ENCODE measurements around the gene ZFP14.
"Not testable (repeated sequence)": the region's sequence is repeated elsewhere in the genome, so short reads cannot be mapped to it uniquely, and the experiment has no call there.

ZFP14 gene

DNA sequence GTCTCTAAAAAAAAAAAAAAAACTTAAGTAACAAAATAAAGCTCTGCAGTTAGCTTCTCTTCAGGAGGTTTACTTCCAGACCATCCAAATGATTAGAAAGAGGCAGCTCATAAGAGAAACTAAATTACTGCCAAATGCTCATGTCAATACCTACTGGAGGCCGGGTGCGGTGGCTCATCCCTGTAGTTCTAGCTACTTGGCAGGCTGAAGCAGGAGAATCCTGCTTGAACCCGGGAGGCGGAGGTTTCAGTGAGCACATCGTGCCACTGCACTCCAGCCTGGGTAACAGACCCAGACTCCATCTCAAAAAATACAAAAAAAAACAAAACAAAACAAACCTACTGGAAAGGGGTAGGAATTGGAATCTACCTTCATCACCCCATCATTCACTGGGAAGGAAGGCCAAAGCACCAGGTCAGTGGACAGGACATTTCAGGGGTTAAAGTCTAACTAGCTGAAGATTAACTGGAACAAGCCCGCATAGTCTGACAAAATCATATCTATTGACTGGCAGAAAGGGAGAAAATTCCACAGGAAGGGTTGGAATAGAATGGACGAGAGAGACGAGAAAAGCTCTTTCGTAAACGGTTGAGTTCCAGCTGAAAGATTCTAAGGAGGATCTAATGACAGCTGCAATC, 1.3 kb downstream of the ZFP14 start:
- Histone ChIP-seq H3K36me3 (ENCODE audit: insufficient read depth, low read length) (no peaks in the 10 kb centered on the region), H3K9ac (ENCODE audit: low read depth, low read length) (peak overlapping the region; percentile 86; the same call in 1 of the 2 replicates), H3K4me1 (ENCODE audit: insufficient read depth, low read length) (no peaks in the 10 kb centered on the region), H3K9me3 (ENCODE audit: control insufficient read depth, insufficient read depth, low read length) (no peaks in the 10 kb centered on the region)

DNA sequence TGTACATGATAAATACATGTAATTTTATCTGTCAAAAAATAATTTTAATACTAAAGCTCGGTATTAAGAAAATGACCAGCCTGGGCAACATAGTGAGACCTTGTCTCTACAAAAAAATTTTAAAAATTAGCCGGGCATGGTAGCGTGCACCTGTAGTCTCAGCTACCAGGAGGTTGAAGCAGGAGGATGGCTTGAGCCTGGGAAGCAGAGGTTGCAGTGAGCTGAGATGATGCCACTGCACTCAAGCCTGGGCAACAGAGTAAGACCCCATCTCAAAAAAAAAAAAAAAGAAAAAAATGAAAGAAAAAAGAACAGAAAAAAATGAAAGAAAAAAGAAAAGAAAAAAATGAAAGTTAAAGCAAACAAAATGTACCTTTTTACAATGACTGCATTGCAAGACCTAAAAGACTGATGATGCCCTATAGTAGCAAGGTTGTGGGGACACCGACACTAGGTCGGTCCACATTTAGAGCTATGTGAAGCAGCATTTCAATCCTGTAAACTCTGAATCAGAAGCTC, 5.3 kb downstream of the ZFP14 start:
- Histone ChIP-seq H3K36me3 (ENCODE audit: insufficient read depth, low read length) (no peaks in the 10 kb centered on the region), H3K4me1 (ENCODE audit: insufficient read depth, low read length) (no peaks in the 10 kb centered on the region), H3K9me3 (ENCODE audit: control insufficient read depth, insufficient read depth, low read length) (no peaks in the 10 kb centered on the region), H3K9ac (ENCODE audit: low read depth, low read length) (no peak overlapping the region)

DNA sequence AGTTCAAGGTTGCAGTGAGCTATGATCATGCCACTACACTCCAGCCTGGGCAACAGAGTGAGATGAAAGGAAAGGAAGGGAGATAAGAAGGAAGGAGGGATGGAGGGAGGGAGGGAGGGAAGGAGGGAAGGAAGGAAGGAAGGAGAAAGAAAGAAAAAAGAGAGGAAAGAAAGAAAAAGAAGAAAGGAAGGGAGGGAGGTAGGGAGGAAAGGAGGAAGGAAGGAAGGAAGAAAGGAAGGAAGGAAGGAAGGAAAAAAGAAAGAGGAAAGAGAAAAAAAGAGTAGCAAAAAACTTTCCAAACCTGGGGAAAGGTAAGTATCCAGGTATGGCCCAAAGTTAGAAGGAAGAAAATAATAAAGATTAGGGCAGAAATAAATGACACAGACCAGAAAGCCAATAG, 7.1 kb downstream of the ZFP14 start:
- H3K9ac ChIP-seq (ENCODE audit: low read depth, low read length), result no peak overlapping the region
- no peaks in the 10 kb centered on the region for H3K9me3 ChIP-seq (ENCODE audit: control insufficient read depth, insufficient read depth, low read length)
- H3K4me1 ChIP-seq (ENCODE audit: insufficient read depth, low read length), result no peaks in the 10 kb centered on the region
- no peaks in the 10 kb centered on the region for H3K36me3 ChIP-seq (ENCODE audit: insufficient read depth, low read length)

DNA sequence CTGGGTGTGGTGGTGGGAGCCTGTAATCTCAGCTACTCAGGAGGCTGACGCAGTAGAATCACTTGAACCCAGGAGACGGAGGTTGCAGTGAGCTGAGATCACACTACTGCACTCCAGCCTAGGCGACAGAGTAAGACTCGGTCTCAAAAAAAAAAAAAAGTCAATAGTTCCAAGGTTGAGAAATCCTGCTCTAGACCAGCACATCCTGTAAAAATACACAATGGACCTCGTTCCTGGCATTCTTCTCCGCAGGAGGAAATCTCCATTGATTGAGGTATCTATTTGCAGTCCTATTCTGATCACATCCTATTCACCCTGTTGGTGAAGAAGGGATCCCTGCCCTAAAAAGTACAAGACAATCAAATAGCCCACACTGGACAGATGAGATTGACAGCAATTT, 15.2 kb downstream of the ZFP14 start:
- H3K9ac ChIP-seq (ENCODE audit: low read depth, low read length), result no peak overlapping the region
- H3K9me3 ChIP-seq (ENCODE audit: control insufficient read depth, insufficient read depth, low read length), result no peaks in the 10 kb centered on the region
- no peaks in the 10 kb centered on the region for H3K36me3 ChIP-seq (ENCODE audit: insufficient read depth, low read length)
- H3K4me1 ChIP-seq (ENCODE audit: insufficient read depth, low read length), result no peaks in the 10 kb centered on the region

DNA sequence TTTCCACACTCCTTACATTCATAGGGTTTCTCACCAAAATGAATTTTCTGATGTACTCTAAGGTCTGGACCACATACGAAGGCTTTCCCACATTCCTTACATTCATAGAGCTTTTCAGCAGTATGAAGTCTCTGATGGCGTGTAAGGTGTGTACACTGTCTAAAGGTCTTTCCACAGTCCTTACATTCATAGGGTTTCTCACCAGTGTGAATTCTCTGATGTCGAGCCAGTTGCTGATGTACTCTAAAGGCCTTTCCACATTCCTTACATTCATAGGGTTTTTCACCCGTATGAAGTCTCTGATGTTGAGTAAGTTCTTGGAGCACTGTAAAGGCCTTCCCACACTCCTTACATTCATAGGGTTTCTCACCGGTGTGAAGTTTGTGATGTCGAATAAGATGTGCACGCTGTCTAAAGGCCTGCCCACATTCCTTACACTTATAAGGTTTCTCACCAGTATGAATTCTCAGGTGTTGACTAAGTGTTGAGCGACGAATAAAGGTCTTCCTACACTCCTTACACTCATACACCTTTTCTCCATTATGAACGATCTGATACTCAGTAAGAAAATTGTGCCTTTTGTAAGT, 38.1 kb downstream of the ZFP14 start:
- Histone ChIP-seq H3K36me3 (ENCODE audit: insufficient read depth, low read length) (peaks cover 13% of the 10 kb centered on the region), H3K9ac (ENCODE audit: low read depth, low read length) (no peak overlapping the region), H3K4me1 (ENCODE audit: insufficient read depth, low read length) (no peaks in the 10 kb centered on the region), H3K9me3 (ENCODE audit: control insufficient read depth, insufficient read depth, low read length) (peaks cover 18% of the 10 kb centered on the region)

DNA sequence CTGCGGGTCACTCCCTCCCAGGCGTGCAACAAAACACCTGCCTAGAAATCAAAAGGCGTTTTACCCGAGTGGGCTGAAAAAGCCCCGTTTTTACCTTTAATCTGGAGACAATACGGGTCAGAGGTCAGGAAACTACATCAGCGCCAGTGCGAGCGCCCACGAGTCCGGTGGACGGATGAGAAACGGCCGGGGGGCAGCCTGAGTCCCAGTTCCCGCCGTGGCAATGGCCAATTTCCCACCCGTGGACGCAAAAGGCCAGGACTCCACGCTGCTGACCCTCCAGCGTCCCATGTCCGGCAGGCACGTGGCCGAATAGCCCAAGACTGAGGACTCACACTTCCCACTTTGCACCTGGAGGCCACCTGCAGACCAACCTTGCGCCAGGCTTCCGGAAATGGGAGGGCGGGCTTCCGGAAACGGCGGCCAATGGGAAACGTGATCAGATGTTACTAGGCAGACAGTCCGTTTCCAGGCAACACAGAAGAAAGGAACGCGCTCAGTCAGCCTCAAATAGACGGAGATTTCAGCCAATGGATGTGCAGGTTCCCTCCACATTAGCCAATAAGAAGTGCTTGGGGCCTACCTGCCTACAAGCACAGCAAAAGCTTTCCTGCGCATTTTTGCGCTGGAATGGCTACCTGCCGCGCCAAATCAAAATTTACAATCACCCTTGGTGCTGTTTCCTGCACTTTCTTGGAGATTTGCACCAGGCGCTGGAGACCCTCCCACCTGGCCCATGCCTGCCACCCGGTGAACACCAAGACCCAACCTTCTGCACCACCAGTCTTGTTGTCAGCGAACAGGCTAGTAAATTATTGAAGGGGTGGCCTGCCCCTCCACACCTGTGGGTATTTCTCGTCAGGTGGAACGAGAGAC, 47.4 kb downstream of the ZFP14 start:
- Histone ChIP-seq H3K9ac (ENCODE audit: low read depth, low read length) (peak overlapping the region; percentile 91), H3K36me3 (ENCODE audit: insufficient read depth, low read length) (peaks cover 25% of the 10 kb centered on the region), H3K4me1 (ENCODE audit: insufficient read depth, low read length) (0 out of 2 replicates have a peak, but pooled peaks cover 4% of the 10 kb centered on the region), H3K9me3 (ENCODE audit: control insufficient read depth, insufficient read depth, low read length) (no peaks in the 10 kb centered on the region)

DNA sequence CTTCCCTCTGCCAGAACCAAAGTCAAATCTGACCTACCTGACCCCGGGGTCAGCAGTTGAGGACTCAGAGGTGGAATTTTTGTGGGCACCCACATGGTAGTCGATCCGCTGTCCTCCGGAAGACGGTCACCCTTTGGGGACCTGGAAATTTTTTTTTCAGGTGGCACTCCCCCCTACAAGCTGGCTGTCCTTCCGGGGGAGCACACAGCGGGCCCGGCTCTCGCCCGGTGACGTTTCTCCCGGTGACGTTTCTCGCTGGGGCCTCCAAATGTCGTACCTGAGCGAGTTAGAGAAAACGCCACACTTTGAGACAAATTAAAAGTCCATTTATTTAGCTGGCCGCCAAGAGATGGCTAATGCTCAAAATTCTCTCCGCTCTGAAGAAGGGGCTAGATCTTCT, 48.8 kb downstream of the ZFP14 start:
- Histone ChIP-seq H3K9ac (ENCODE audit: low read depth, low read length) (peak overlapping the region; percentile 91), H3K4me1 (ENCODE audit: insufficient read depth, low read length) (0 out of 2 replicates have a peak, but pooled peaks cover 4% of the 10 kb centered on the region), H3K36me3 (ENCODE audit: insufficient read depth, low read length) (peaks cover 34% of the 10 kb centered on the region), H3K9me3 (ENCODE audit: control insufficient read depth, insufficient read depth, low read length) (no peaks in the 10 kb centered on the region)

DNA sequence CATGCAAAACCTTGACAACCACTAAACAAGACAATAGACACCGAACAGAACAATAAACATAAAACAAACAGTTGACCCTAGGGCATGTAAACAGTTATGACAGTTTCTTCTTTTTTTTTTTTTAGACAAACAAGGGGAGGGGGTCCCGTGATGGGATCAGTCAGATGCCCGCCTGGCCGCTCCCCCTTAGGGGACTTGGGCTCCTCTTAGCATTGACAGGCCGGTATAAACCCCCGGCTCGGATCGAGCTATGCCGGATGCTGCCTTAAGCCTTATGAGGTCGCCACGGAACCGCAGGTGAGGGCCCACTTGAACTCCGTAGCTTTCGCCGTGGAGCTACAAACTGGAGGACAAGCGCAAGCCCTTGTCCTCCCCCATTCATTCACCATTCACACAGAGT, 49.5 kb downstream of the ZFP14 start:
- not testable (repeated sequence) for H3K4me1 ChIP-seq (ENCODE audit: insufficient read depth, low read length); H3K9ac ChIP-seq (ENCODE audit: low read depth, low read length); H3K9me3 ChIP-seq (ENCODE audit: control insufficient read depth, insufficient read depth, low read length)
- peaks cover 34% of the 10 kb centered on the region for H3K36me3 ChIP-seq (ENCODE audit: insufficient read depth, low read length)

DNA sequence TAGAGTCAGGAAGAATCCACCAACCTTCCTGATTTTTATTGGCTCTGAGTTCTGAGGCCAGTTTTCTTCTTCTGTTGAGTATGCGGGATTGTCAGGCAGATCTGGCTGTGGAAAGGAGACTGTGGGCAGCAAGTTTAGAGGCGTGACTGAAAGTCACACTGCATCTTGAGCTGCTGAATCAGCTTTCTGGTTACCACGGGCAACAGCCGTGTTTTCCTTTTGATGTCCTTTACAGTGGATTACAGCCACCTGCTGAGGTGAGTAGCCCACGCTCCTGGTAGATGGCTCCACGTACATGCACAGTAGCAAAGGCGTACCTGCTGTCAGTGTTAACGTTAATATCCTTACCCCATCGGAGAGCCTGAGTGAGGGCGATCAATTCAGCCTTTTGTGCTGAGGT, 52.4 kb downstream of the ZFP14 start:
- H3K9me3 ChIP-seq (ENCODE audit: control insufficient read depth, insufficient read depth, low read length); H3K9ac ChIP-seq (ENCODE audit: low read depth, low read length); H3K4me1 ChIP-seq (ENCODE audit: insufficient read depth, low read length): not testable (repeated sequence)
- H3K36me3 ChIP-seq (ENCODE audit: insufficient read depth, low read length), result peaks cover 38% of the 10 kb centered on the region

DNA sequence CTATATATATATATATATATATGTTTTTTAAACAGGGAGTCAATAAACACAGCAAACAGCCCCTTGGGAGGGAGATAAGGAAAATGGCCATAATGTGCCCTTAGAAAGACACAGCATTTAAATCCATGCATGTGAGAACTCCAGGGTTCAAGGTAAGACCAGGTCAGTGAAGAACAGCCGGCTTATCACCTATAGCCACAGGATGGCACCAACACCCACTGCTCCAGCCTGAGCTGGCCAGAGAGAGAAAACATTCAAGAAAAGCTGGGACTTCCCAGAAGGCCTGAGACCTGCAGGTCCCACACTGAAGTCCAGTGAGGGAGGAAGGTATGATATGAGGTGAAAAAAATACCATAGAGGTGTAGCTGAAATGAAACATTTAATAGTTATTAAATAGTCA, 63.8 kb downstream of the ZFP14 start:
- H3K4me1 ChIP-seq (ENCODE audit: insufficient read depth, low read length); H3K9ac ChIP-seq (ENCODE audit: low read depth, low read length): not testable (repeated sequence)

DNA sequence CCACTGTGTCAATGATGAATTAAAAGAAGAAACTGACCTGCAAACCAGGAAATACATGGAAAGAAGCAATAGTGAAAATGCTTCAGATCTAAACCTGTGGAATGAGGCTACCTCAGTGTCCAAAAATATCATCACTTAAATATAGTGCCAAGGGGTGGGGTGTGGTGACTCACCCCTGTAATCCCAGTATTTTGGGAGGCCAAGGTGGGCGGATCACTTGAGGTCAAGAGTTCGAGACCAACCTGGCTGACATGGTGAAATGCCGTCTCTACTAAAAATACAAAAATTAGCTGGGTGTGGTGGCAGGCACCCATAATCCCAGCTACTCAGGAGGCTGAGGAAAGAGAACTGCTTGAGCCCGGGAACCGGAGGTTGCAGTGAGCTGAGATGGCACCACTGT, 64.9 kb downstream of the ZFP14 start:
- not testable (repeated sequence) for H3K9me3 ChIP-seq (ENCODE audit: control insufficient read depth, insufficient read depth, low read length); H3K4me1 ChIP-seq (ENCODE audit: insufficient read depth, low read length); H3K9ac ChIP-seq (ENCODE audit: low read depth, low read length); H3K36me3 ChIP-seq (ENCODE audit: insufficient read depth, low read length)

More for the DNA sequence above, 63.8 kb downstream of the ZFP14 start:
- H3K9me3 ChIP-seq (ENCODE audit: control insufficient read depth, insufficient read depth, low read length); H3K36me3 ChIP-seq (ENCODE audit: insufficient read depth, low read length): not testable (repeated sequence)

DNA sequence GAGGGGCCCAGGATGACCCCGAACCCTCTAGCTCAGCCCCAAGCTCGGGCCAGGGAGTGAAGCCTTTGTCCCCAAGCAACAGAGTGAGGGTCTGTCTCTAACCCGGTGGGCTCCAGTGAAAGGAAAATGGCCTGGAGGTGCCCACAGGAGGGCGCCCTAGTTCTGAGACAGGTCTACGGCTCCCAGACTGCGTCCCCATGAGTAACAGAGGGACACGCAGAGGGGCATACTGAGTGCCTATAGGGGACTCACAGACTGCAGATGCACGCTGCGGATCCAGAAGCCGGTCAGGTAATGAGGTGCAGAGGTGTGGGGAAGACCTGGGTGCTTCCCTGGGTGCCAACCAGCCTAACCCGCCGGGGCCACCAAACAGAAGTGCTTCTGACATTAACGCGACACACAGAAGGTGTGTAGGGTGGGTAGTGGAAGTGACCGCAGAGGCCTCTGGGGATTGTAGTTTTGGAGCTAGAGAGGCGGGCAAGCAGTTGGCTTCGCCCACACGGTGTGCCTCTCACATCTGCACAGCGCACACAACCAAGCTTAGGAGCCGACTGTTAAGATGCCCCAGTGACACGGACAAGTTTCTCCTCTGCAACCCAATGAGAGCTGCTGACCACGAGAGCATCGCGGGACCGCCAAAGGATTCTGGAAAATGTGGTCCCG, 67.8 kb downstream of the ZFP14 start:
- not testable (repeated sequence) for H3K4me1 ChIP-seq (ENCODE audit: insufficient read depth, low read length); H3K36me3 ChIP-seq (ENCODE audit: insufficient read depth, low read length); H3K9me3 ChIP-seq (ENCODE audit: control insufficient read depth, insufficient read depth, low read length); H3K9ac ChIP-seq (ENCODE audit: low read depth, low read length)

DNA sequence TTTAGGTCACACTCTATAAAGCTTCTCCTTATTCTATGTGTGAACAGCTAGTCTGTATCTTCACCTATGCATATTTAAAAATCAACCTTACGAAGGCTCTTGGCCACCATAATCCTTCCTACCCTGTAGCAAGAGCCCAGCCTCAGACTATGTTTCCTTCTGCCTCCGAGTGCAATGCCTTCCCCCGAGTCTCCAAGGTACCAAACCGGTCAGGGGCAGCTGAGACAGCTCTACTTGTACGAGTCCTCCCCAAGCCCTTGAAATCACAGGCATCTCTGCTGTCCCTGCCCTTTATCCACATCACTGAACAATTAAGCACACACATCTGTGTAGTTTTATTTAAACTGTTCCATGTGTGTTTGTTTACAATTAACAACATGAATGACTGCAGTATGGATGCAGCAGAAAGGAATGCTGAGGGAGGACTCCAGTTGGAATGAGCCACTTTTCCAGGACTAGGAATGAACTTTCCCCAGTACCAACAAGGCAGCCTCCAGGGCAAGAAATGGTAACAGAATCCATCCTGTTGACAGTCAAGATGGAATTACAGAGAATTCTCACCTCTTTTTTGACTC, 68.5 kb downstream of the ZFP14 start:
- not testable (repeated sequence) for H3K4me1 ChIP-seq (ENCODE audit: insufficient read depth, low read length); H3K36me3 ChIP-seq (ENCODE audit: insufficient read depth, low read length); H3K9me3 ChIP-seq (ENCODE audit: control insufficient read depth, insufficient read depth, low read length); H3K9ac ChIP-seq (ENCODE audit: low read depth, low read length)

DNA sequence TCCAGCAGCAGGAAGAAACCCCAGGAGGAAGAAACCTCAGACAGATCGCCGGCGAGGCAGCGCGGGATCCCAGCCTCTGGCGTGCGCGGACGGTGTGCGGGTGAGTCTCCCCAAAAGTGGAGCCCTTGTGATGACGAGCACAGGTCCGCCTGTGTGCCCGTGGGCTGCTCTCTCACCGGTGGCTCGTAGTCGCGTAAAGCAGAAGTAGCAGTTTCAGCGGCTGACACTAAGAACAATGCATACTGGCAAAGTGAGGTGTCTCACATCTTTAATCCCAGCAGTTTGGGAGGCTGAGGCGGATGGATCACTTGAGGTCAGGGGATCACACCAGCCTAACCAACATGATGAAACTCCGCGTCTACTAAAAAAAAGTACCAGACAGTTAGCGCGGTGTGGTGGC, 69.2 kb downstream of the ZFP14 start:
- not testable (repeated sequence) for H3K4me1 ChIP-seq (ENCODE audit: insufficient read depth, low read length); H3K36me3 ChIP-seq (ENCODE audit: insufficient read depth, low read length); H3K9ac ChIP-seq (ENCODE audit: low read depth, low read length); H3K9me3 ChIP-seq (ENCODE audit: control insufficient read depth, insufficient read depth, low read length)

Measured in ES-I3 (cell line).